HepG2 (cell line): Measurements from ENCODE around the gene MAN2A2. TPM values are rescaled to one million over a fixed set of nuclear protein-coding genes. Genes with fewer than 3 reads are reported as not detected.

ENCODE experiments used
- ATAC-seq: fragments of 200-7000 bp; cut with Tn5 transposase; 3 replicates; pipeline ENCODE4 v1.9.1; 2020; ENCODE audit warnings: mild to moderate bottlenecking, moderate library complexity
- BruUV-seq: library from RNA; stranded (reverse); fragments of 400-500 nt; replicated peaks from 2 replicates; lab custom pipeline; 2021; lab: Mats Ljungman, UMichigan
- CTCF ChIA-PET: fragments of 300-600 bp; formaldehyde crosslinking; extraction: SDS; loops from one replicate; lab custom pipeline; 2021; ENCODE audit warnings: low total read pairs, inconsistent platforms, low intra/inter-chr PET ratio; lab: Yijun Ruan, JAX
- POLR2A ChIA-PET: fragments of 350-600 bp; sonication (Branson Sonifier 250); formaldehyde crosslinking; loops from one replicate; lab custom pipeline; 2020; ENCODE audit warnings: antibody characterized with exemption, inconsistent platforms; lab: Yijun Ruan, JAX
- DNase-seq: peaks from one replicate; pipeline ENCODE4 v3.0.0-alpha.2; 2015; ENCODE audit warnings: low spot score
- FAIRE-seq: peaks from 3 replicates; lab custom pipeline; 2011; peaks lifted over from hg19 to GRCh38; lab: Jason Lieb, UNC
- H2AFZ ChIP-seq: one replicate; pipeline ENCODE4 v1.6.1; 2011; ENCODE audit warnings: low read length, inconsistent platforms
- H3K27ac ChIP-seq: fragments of 300-600 bp; 3 replicates; pipeline ENCODE4 v1.8.0; 2011; ENCODE audit warnings: mixed run types, mild to moderate bottlenecking, mixed read lengths, low read length, inconsistent platforms; ENCODE audit not compliant: insufficient read depth; ENCODE audit errors: extremely low read length
- H3K27me3 ChIP-seq, 2 experiments: fragments of 200-600 bp in 1 of 2; 2 replicates in 1 of 2; 3 replicates in 1 of 2; pipeline versions ENCODE4 v1.6.0 to v1.8.0; 2011; ENCODE audit warnings: low read length in 2 of 2, mild to moderate bottlenecking in 2 of 2, moderate library complexity in 2 of 2, inconsistent platforms in 1 of 2; ENCODE audit not compliant: insufficient read depth in 2 of 2, control insufficient read depth in 1 of 2
- H3K36me3 ChIP-seq, 2 experiments: fragments of 200-600 bp in 1 of 2; replicated peaks in 1 of 2; 2 replicates in 1 of 2; 3 replicates in 1 of 2; pipeline versions ENCODE4 v1.5.1 to v1.8.0; 2011; ENCODE audit warnings: low read length in 2 of 2, inconsistent platforms in 1 of 2; ENCODE audit not compliant: insufficient read depth in 2 of 2, control insufficient read depth in 1 of 2
- H3K4me1 ChIP-seq: 2 replicates; pipeline ENCODE4 v1.5.1; 2012; ENCODE audit warnings: low read length, inconsistent platforms; ENCODE audit not compliant: insufficient read depth
- H3K4me2 ChIP-seq: 2 replicates; pipeline ENCODE4 v1.6.0; 2011; ENCODE audit warnings: low read depth, low read length, inconsistent platforms
- H3K4me3 ChIP-seq, 3 experiments: fragments of 200-600 bp in 1 of 3; sonication (generic), shearing (Covaris generic) in 1 of 3; replicated peaks in 1 of 3; 2 replicates each; pipeline ENCODE4 v1.5.1; 2011 to 2016; ENCODE audit warnings: low read length in 3 of 3, inconsistent platforms in 2 of 3, low read depth in 2 of 3, mild to moderate bottlenecking in 2 of 3, control low read depth in 1 of 3, mixed read lengths in 1 of 3; ENCODE audit not compliant: insufficient read depth in 1 of 3
- H3K79me2 ChIP-seq: one replicate; pipeline ENCODE4 v1.6.1; 2011; ENCODE audit warnings: low read length, inconsistent platforms; ENCODE audit not compliant: insufficient read depth
- H3K9ac ChIP-seq: 2 replicates; pipeline ENCODE4 v1.6.0; 2011; ENCODE audit warnings: mild to moderate bottlenecking, low read depth, low read length, inconsistent platforms; ENCODE audit not compliant: insufficient read depth
- H3K9me3 ChIP-seq: 2 replicates; pipeline ENCODE4 v1.5.1; 2012; ENCODE audit warnings: mild to moderate bottlenecking, low read length
- H4K20me1 ChIP-seq: 2 replicates; pipeline ENCODE4 v1.6.0; 2011; ENCODE audit warnings: inconsistent platforms, mild to moderate bottlenecking, low read length, moderate library complexity; ENCODE audit not compliant: insufficient read depth
- ASH2L ChIP-seq: fragments of 300-600, 200-600 bp; sonication (generic); IDR thresholded peaks from 2 replicates; pipeline ENCODE4 v1.7.0; 2017; ENCODE audit warnings: low read depth, mild to moderate bottlenecking, moderate library complexity, mixed read lengths, low read length; ENCODE audit not compliant: insufficient read length
- BHLHE40 ChIP-seq: IDR thresholded peaks from 2 replicates; pipeline ENCODE4 v1.6.1; 2011; ENCODE audit warnings: low read length, improper control_type of control experiment
- CHD2 ChIP-seq: IDR thresholded peaks from 2 replicates; pipeline ENCODE4 v1.6.1; 2011; ENCODE audit warnings: low read depth, low read length, improper control_type of control experiment
- ERF ChIP-seq: IDR thresholded peaks from 2 replicates; pipeline ENCODE4 v1.6.1; 2018; ENCODE audit warnings: missing biosample characterization, missing genetic modification reagents
- FOXM1 ChIP-seq: sonication (generic); formaldehyde crosslinking; IDR thresholded peaks from 2 replicates; pipeline ENCODE4 v1.5.0; 2020; ENCODE audit warnings: missing genetic modification reagents
- GATAD1 ChIP-seq: IDR thresholded peaks from 2 replicates; pipeline ENCODE4 v1.6.1; 2016; ENCODE audit warnings: missing genetic modification reagents, missing compliant biosample characterization
- HOXA3 ChIP-seq: sonication (generic); formaldehyde crosslinking; IDR thresholded peaks from 2 replicates; pipeline ENCODE4 v1.5.0; 2020; ENCODE audit warnings: missing genetic modification reagents
- IKZF1 ChIP-seq: fragments of 450-650 bp; IDR thresholded peaks from 2 replicates; pipeline ENCODE4 v1.7.1; 2016
- ZFY ChIP-seq: sonication (generic); formaldehyde crosslinking; IDR thresholded peaks from 2 replicates; pipeline ENCODE4 v1.4.0; 2020; ENCODE audit warnings: missing genetic modification reagents
- ZNF570 ChIP-seq: sonication (generic); formaldehyde crosslinking; IDR thresholded peaks from 2 replicates; pipeline ENCODE4 v1.4.0; 2020; ENCODE audit warnings: mild to moderate bottlenecking, missing genetic modification reagents, borderline replicate concordance
- ZNF577 ChIP-seq: sonication (generic); formaldehyde crosslinking; IDR thresholded peaks from 2 replicates; pipeline ENCODE4 v1.4.0; 2020; ENCODE audit warnings: mild to moderate bottlenecking, low read depth, missing genetic modification reagents, borderline replicate concordance
- ZNF674 ChIP-seq: sonication (generic); formaldehyde crosslinking; IDR thresholded peaks from 2 replicates; pipeline ENCODE4 v1.5.0; 2020; ENCODE audit warnings: low read depth, mild to moderate bottlenecking, missing genetic modification reagents
- ZNF766 ChIP-seq: sonication (generic); formaldehyde crosslinking; IDR thresholded peaks from 2 replicates; pipeline ENCODE4 v1.5.0; 2020; ENCODE audit warnings: missing genetic modification reagents, borderline replicate concordance
- ZNF788 ChIP-seq: sonication (generic); formaldehyde crosslinking; IDR thresholded peaks from 2 replicates; pipeline ENCODE4 v1.5.0; 2020; ENCODE audit warnings: mild to moderate bottlenecking, missing genetic modification reagents, borderline replicate concordance
- ZSCAN20 ChIP-seq: sonication (generic); formaldehyde crosslinking; IDR thresholded peaks from 2 replicates; pipeline ENCODE4 v1.4.0; 2020; ENCODE audit warnings: missing genetic modification reagents, mild to moderate bottlenecking, borderline replicate concordance
- WGBS: methylation state at CpG from one replicate; pipeline ENCODE4 v1.1.6; 2017; ENCODE audit warnings: low lambda C conversion rate; 5-methylcytosine and 5-hydroxymethylcytosine counted together
- in situ Hi-C: cut with HindIII; loops from 2 replicates; pipeline ENCODE4 v1.10.0; 2017; ENCODE audit warnings: low pct_unique_long_range_greater_than_20kb; ENCODE audit not compliant: extremely low pct_ligation_motif_present
- intact Hi-C: fragments of 100-400 bp; cut with micrococcal nuclease; formaldehyde crosslinking; loops from one replicate; pipeline ENCODE4 v1.10.0; 2022; ENCODE audit not compliant: unreplicated experiment
- polyA plus RNA-seq, 8 experiments: library from polyadenylated mRNA; depleted of rRNA in 3 of 8; stranded (reverse) in 7 of 8; unstranded in 1 of 8; fragments of >200 nt; fragmentation: Illumina TruSeq in 4 of 8; extraction: Trizol in 4 of 8; gene quantifications; 2 replicates each; pipeline versions ENCODE4 v1.2.1 to v1.2.3, GENCODE V29; 2011 to 2016; ENCODE audit warnings: low read depth in 4 of 8, missing spikeins in 1 of 8, mixed read lengths in 1 of 8; ENCODE audit not compliant: insufficient read depth in 1 of 8
- total RNA-seq, 5 experiments: library from RNA; depleted of rRNA; stranded (reverse); fragments of >200 nt; fragmentation: Illumina TruSeq; extraction: Trizol; gene quantifications; 2 replicates each; pipeline ENCODE4 v1.2.3, GENCODE V29; 2016; ENCODE audit warnings: low read depth in 1 of 5
- TF ChIP-seq, protein P1 (sequence below): sonication (generic); formaldehyde crosslinking; IDR thresholded peaks from 2 replicates; pipeline ENCODE4 v1.8.1; 2023; ENCODE audit warnings: mild to moderate bottlenecking, missing genetic modification reagents, borderline replicate concordance

MAN2A2 gene
- total and polyA plus RNA-seq, 2 of the 13 experiments (the other 11 are each of a cell fraction or from before 2014, with no cell fraction given): 17.5 to 51.5 TPM

DNA sequence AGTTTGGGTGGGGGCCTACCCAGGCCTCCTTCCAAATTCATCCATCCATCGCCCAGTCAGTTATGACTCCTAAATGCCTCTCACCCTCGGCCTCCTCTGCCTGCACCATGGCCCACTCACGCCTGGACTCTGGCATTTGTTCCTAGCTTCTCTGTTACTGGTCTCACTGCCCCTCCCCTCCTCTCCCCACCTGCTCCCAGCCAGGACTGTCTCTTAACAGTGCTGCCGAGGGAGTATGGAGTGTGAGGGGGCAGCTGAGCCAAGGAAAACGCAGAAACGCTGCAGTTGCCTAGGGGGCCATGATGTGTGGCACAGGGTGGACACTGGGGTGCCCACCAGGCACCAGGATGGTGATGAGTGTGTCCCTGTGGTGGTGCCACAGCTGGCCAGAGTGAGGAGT is 54.7 kb downstream of the MAN2A2 start:
- no peak for ATAC-seq
- no peak for FAIRE-seq
- no peak overlapping the region for H3K27ac ChIP-seq
- no peaks in the 10 kb centered on the region for H3K9me3 ChIP-seq
- no TSS peak for BruUV-seq
- H4K20me1 ChIP-seq: no peaks in the 10 kb centered on the region
- TF ChIP-seq ZNF577: no peak
- no peak for TF ChIP-seq HOXA3
- TF ChIP-seq BHLHE40: no peak
- TF ChIP-seq ZNF674: no peak
- TF ChIP-seq FOXM1: no peak
- no peak for TF ChIP-seq ZSCAN20
- no peak for TF ChIP-seq ZNF570 (CRISPR knock-in tag)
- no peak overlapping the region for H3K4me2 ChIP-seq
- 92% methylated on average over 6 of the region's 6 CpGs for WGBS
- H3K9ac ChIP-seq: no peak overlapping the region
- intact Hi-C loops: loop anchor here (5.0 kb wide), 1 partner anchor 75 kb away; no protein-coding TSS in a partner anchor
- H3K27me3 ChIP-seq: no peaks in the 10 kb centered on the region
- in situ Hi-C loops: no loop called here
- no peak overlapping the region for H3K4me3 ChIP-seq
- ChIA-PET CTCF (no interaction called here), POLR2A (interaction anchor here (1.2 kb wide), 1 partner anchor 23 kb away, joined by 4 read pairs; the partner anchor contains the start of gene UNC45A)
- peaks cover 19 to 39% of the 10 kb centered on the region in 2 experiments; a peak in 4 of 5 replicates for H3K36me3 ChIP-seq
- H3K4me1 ChIP-seq: peaks cover 11% of the 10 kb centered on the region
- DNase-seq: no peak
- H2AFZ ChIP-seq: no peak overlapping the region
- peaks cover 9% of the 10 kb centered on the region for H3K79me2 ChIP-seq

DNA sequence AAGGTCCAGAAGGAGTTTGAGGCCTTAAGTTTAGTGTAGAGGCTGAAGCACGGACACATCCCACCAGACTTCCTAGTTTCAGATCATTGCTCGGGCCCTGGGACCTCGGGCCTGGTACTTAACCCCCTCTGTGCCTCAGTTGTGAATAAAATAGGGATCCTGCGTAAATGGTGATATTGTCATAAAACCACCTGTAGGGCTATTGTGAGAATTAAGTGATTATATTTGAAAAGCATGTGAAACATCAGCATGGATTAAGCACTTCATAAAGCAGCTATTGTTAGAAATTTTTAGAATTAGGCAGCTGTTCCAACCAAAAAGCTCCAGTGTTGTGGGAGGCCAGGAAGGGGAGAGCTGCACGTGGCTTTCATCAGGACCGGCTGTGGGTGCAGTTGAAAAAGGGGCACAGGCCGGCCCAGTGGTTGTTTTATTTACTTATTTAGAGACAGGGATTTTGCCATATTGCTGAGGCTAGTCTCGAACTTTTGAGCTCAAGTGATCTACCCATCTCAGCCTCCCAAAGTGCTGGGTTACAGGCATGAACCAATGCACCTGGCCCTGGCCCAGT is 56.0 kb downstream of the MAN2A2 start:
- ChIA-PET POLR2A (no interaction called here), CTCF (no interaction called here)
- BruUV-seq: no TSS peak
- H3K4me2 ChIP-seq: no peak overlapping the region
- TF ChIP-seq ERF (no peak), ZFY (CRISPR knock-in tag) (no peak), ASH2L (no peak), CHD2 (no peak), ZNF766 (CRISPR knock-in tag) (no peak), GATAD1 (CRISPR knock-in tag) (no peak), IKZF1 (no peak), ZNF788 (CRISPR knock-in tag) (no peak)
- TF ChIP-seq, protein P1, sequence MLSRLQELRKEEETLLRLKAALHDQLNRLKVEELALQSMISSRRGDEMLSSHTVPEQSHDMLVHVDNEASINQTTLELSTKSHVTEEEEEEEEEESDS (CRISPR knock-in tag): no peak
- TF ChIP-seq, all 625 proteins: peak for 0
- H3K27me3 ChIP-seq: no peaks in the 10 kb centered on the region
- peaks cover 9% of the 10 kb centered on the region for H3K79me2 ChIP-seq
- in situ Hi-C loops (no loop called here), intact Hi-C loops (loop anchor here (5.0 kb wide), 1 partner anchor 73 kb away; no protein-coding TSS in a partner anchor)
- no peaks in the 10 kb centered on the region for H3K9me3 ChIP-seq
- no peak overlapping the region for H3K9ac ChIP-seq
- H3K36me3 ChIP-seq: peaks cover 13 to 44% of the 10 kb centered on the region in 2 experiments; a peak in 4 of 5 replicates
- ATAC-seq (no peak), FAIRE-seq (no peak), DNase-seq (no peak)
- WGBS: 96% methylated on average over 8 of the region's 8 CpGs
- no peaks in the 10 kb centered on the region for H4K20me1 ChIP-seq
- H2AFZ ChIP-seq: no peak overlapping the region
- peaks cover 11% of the 10 kb centered on the region for H3K4me1 ChIP-seq
- no peak overlapping the region for H3K27ac ChIP-seq
- no peak overlapping the region for H3K4me3 ChIP-seq
